Hair follicular keratinocyte (primary cell): ENCODE measurements around the gene BPHL. TPM values are rescaled to one million over a fixed set of nuclear protein-coding genes. Genes with fewer than 3 reads are reported as not detected.

Experiments used
- total RNA-seq: library from RNA; depleted of rRNA; stranded (reverse); fragments of >200 nt; gene quantifications from 2 replicates; pipeline ENCODE4 v1.2.3, GENCODE V29; 2015

Gene BPHL
- total RNA-seq = 18.3 and 23.2 TPM in 2 replicates

DNA sequence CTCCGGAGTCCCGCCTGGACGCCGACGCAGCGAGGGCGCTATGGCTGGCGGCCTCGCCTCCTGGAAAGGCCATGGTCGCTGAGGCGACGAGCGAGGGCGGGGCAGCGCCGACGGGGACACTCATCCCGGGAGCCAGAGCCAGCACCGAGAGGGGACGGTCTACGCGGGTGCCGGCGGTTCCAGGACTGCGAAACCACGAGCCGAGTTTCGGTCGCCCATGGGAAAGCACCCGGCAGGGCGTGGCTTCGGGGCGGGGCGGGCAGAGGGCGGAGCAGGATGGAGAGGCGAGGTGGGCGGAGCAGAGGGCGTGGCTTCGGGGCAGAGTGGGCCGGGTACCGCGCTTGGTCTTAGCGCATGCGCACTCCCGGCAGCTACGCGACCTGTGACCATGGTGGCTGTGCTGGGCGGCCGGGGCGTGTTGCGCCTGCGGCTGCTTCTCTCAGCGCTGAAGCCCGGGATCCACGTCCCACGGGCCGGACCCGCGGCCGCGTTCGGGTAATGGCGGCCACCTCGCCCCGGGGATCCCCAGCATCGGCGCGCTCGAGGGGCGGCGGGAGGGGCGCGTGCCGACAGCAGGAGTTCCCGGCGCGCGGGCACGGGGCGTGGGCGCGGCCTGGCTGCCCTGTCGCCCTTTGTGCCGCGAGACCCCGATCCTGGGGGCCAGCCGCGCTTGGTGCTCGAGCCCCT is at the start of gene BPHL:
BPHL (plus strand) TSS at position 359 of the 687 bp plus-strand sequence; CDS start at position 389, 30 bp downstream.

DNA sequence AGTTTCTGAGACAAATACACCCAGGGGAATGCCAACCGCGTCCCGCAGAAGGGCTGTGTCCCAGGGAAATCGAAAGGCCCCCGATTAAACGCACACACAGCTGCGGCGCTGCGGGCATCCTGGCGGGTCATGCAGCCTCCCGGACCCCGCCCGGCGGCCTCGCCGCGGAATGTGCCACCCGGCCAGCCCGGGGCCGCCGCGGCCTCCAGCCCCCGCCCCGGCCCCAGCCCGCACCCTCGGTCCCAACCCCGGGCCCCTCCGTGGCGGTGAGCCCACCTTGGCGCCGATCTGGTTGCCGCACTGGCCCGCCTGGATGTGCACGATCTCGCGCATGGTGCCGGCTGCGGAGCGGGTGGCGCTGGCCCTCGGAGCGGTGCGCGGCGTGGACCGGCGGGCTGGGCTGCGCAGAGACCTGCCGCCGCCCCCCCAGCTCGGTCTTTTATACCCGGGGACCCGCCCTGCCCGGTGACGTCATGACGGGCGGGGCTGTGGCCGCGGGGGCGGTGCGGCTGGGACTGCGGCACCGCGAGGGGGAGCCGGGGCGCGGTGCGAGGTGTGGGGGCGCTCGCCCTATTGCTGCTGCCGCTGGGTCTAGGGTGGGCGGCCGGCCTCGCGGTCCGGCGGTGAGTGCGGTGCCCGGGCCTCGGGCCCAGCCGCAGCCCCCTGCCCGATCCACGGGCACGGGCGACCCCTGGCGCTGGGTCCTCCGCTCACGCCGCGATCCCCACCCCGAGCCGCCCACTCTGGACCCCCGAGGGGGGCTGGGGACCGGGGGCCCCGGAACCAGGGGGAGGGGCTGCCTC is 38.8 kb downstream of the BPHL start, which contains the start of gene TUBB2A:
TUBB2A (minus strand) TSS at position 414 of the 803 bp plus-strand sequence; CDS start at position 333, 81 bp downstream.

Other genes with a start within 250 kb of the BPHL start
- gene SERPINB9, start 215.4 kb upstream of the BPHL start, total RNA-seq = 0.34 and 0.62 TPM in 2 replicates
- 69.9 and 82.2 TPM in 2 replicates for gene SERPINB6, start 147.1 kb upstream of the BPHL start, total RNA-seq
- 6.6 and 7.2 TPM in 2 replicates for gene NQO2, start 118.8 kb upstream of the BPHL start, total RNA-seq
- 10.5 and 12.2 TPM in 2 replicates for gene RIPK1, start 50.2 kb upstream of the BPHL start, total RNA-seq
- 77.9 and 84.6 TPM in 2 replicates for gene TUBB2A, start 38.8 kb downstream of the BPHL start, total RNA-seq
- 3.0 and 5.9 TPM in 2 replicates for gene TUBB2B, start 108.9 kb downstream of the BPHL start, total RNA-seq
- 24.5 and 26.4 TPM in 2 replicates for gene PSMG4, start 140.2 kb downstream of the BPHL start, total RNA-seq